IMR-90 (cell line): ENCODE results near the gene PRR5L. TPM values are rescaled to one million over a fixed set of nuclear protein-coding genes. Genes with fewer than 3 reads are reported as not detected.
A peak's percentile ranks its signal among the peaks of the same experiment; 100 is the strongest.

Experiments used
- ATAC-seq: fragments of 200-7000 bp; cut with Tn5 transposase; 2 replicates; pipeline ENCODE4 v1.9.1; 2020; ENCODE audit warnings: low read depth, mild to moderate bottlenecking, moderate library complexity
- BruUV-seq: library from RNA; stranded (reverse); fragments of 400-500 nt; replicated peaks from 2 replicates; lab custom pipeline; 2021; lab: Mats Ljungman, UMichigan
- CTCF ChIA-PET: fragments of 300-600 bp; formaldehyde crosslinking; extraction: SDS; loops from one replicate; lab custom pipeline; 2021; ENCODE audit warnings: antibody characterized with exemption; lab: Yijun Ruan, JAX
- POLR2A ChIA-PET: fragments of 300-600 bp; sonication (Branson Sonifier 250); formaldehyde crosslinking; loops from one replicate; lab custom pipeline; 2022; ENCODE audit warnings: antibody characterized with exemption; ENCODE audit not compliant: unreplicated experiment; lab: Charles Lee
- DNase-seq: peaks from one replicate; pipeline ENCODE4 v3.0.0; 2013
- H2AFZ ChIP-seq: replicated peaks from 2 replicates; pipeline ENCODE3; 2013; ENCODE audit warnings: low read length, mild to moderate bottlenecking; ENCODE audit not compliant: poor library complexity
- H2AK5ac ChIP-seq: 2 replicates; pipeline ENCODE4 v1.6.1; 2013; ENCODE audit warnings: low read depth, low read length, inconsistent platforms
- H2AK9ac ChIP-seq: replicated peaks from 2 replicates; pipeline ENCODE3; 2013; ENCODE audit warnings: mild to moderate bottlenecking, low read depth, low read length, moderate library complexity; ENCODE audit not compliant: poor library complexity
- H2BK120ac ChIP-seq: 2 replicates; pipeline ENCODE4 v1.6.1; 2013; ENCODE audit warnings: low read depth, low read length, inconsistent platforms
- H2BK15ac ChIP-seq: 3 replicates; pipeline ENCODE4 v1.6.1; 2013; ENCODE audit warnings: low read depth, low read length, inconsistent platforms
- H2BK20ac ChIP-seq: 2 replicates; pipeline ENCODE4 v1.6.1; 2013; ENCODE audit warnings: low read depth, mild to moderate bottlenecking, inconsistent platforms, low read length, moderate library complexity
- H2BK5ac ChIP-seq: 2 replicates; pipeline ENCODE4 v1.6.1; 2013; ENCODE audit warnings: mild to moderate bottlenecking, low read depth, low read length, inconsistent platforms; ENCODE audit not compliant: poor library complexity, severe bottlenecking
- H3K14ac ChIP-seq: replicated peaks from 2 replicates; pipeline ENCODE4 v1.6.1; 2013; ENCODE audit warnings: low read depth, low read length, inconsistent platforms
- H3K18ac ChIP-seq: 2 replicates; pipeline ENCODE4 v1.6.1; 2013; ENCODE audit warnings: low read depth, low read length, control low read depth
- H3K23ac ChIP-seq: 2 replicates; pipeline ENCODE4 v1.6.1; 2013; ENCODE audit warnings: low read depth, low read length, inconsistent platforms
- H3K27ac ChIP-seq: 2 replicates; pipeline ENCODE4 v1.5.1; 2013; ENCODE audit warnings: mild to moderate bottlenecking, control low read depth, low read length; ENCODE audit not compliant: insufficient read depth
- H3K27me3 ChIP-seq: 2 replicates; pipeline ENCODE4 v1.6.1; 2013; ENCODE audit warnings: low read length; ENCODE audit not compliant: control insufficient read depth, insufficient read depth
- H3K36me3 ChIP-seq: 2 replicates; pipeline ENCODE4 v1.6.1; 2013; ENCODE audit warnings: low read length, mixed read lengths; ENCODE audit not compliant: control insufficient read depth, insufficient read depth
- H3K4ac ChIP-seq: 2 replicates; pipeline ENCODE4 v1.6.1; 2013; ENCODE audit warnings: low read depth, low read length, inconsistent platforms
- H3K4me1 ChIP-seq: 2 replicates; pipeline ENCODE4 v1.6.1; 2013; ENCODE audit warnings: low read length, mixed read lengths; ENCODE audit not compliant: control insufficient read depth, insufficient read depth
- H3K4me2 ChIP-seq: 2 replicates; pipeline ENCODE4 v1.6.1; 2013; ENCODE audit warnings: low read depth, mild to moderate bottlenecking, control low read depth, low read length, moderate library complexity
- H3K4me3 ChIP-seq: 2 replicates; pipeline ENCODE4 v1.5.1; 2013; ENCODE audit warnings: low read depth, mild to moderate bottlenecking, control low read depth, low read length, moderate library complexity; ENCODE audit not compliant: insufficient read depth
- H3K56ac ChIP-seq: 2 replicates; pipeline ENCODE4 v1.6.1; 2013; ENCODE audit warnings: low read length, inconsistent platforms; ENCODE audit not compliant: insufficient read depth; ENCODE audit errors: extremely low read depth
- H3K79me1 ChIP-seq, 2 experiments: 2 replicates each; pipeline ENCODE4 v1.6.1; 2013; ENCODE audit warnings: low read length in 2 of 2, inconsistent platforms in 1 of 2, low read depth in 1 of 2
- H3K9ac ChIP-seq: 2 replicates; pipeline ENCODE4 v1.6.1; 2013; ENCODE audit warnings: low read depth, low read length, control low read depth
- H3K9me1 ChIP-seq: 2 replicates; pipeline ENCODE4 v1.6.1; 2013; ENCODE audit warnings: low read length, inconsistent platforms; ENCODE audit not compliant: insufficient read depth
- H3K9me3 ChIP-seq: 2 replicates; pipeline ENCODE4 v1.6.1; 2013; ENCODE audit warnings: low read length; ENCODE audit not compliant: control insufficient read depth, insufficient read depth
- H4K20me1 ChIP-seq: 2 replicates; pipeline ENCODE4 v1.6.1; 2013; ENCODE audit warnings: low read length, inconsistent platforms; ENCODE audit not compliant: insufficient read depth
- H4K5ac ChIP-seq: 2 replicates; pipeline ENCODE4 v1.6.1; 2013; ENCODE audit warnings: mild to moderate bottlenecking, low read depth, low read length, control low read depth
- H4K8ac ChIP-seq, 2 experiments: 2 replicates each; pipeline ENCODE4 v1.6.1; 2013; ENCODE audit warnings: low read depth in 2 of 2, low read length in 2 of 2, control low read depth in 1 of 2, inconsistent platforms in 1 of 2
- H4K91ac ChIP-seq: 2 replicates; pipeline ENCODE4 v1.6.1; 2013; ENCODE audit warnings: low read depth, low read length, inconsistent platforms; ENCODE audit not compliant: insufficient read depth
- BHLHE40 ChIP-seq: fragments of 150-350 bp; IDR thresholded peaks from 2 replicates; pipeline ENCODE4 v1.6.1; 2016; ENCODE audit warnings: mild to moderate bottlenecking, low read depth, low read length
- CEBPB ChIP-seq: IDR thresholded peaks from 2 replicates; pipeline ENCODE4 v1.6.1; 2012; ENCODE audit warnings: low read depth, low read length, improper control_type of control experiment
- CHD1 ChIP-seq: IDR thresholded peaks from 2 replicates; pipeline ENCODE4 v1.6.1; 2012; ENCODE audit warnings: low read depth, low read length, improper control_type of control experiment
- ELK1 ChIP-seq: fragments of 150-350 bp; IDR thresholded peaks from 2 replicates; pipeline ENCODE4 v1.6.1; 2016; ENCODE audit warnings: low read depth, mild to moderate bottlenecking, low read length, moderate library complexity, borderline replicate concordance
- FOS ChIP-seq: fragments of 150-350 bp; IDR thresholded peaks from 2 replicates; pipeline ENCODE4 v1.6.1; 2016; ENCODE audit warnings: low read depth, low read length
- MAFK ChIP-seq: IDR thresholded peaks from 2 replicates; pipeline ENCODE4 v1.6.1; 2012; ENCODE audit warnings: low read depth, low read length, improper control_type of control experiment
- MAZ ChIP-seq: IDR thresholded peaks from 2 replicates; pipeline ENCODE4 v1.6.1; 2012; ENCODE audit warnings: low read depth, mild to moderate bottlenecking, low read length, improper control_type of control experiment, moderate library complexity, borderline replicate concordance
- MXI1 ChIP-seq: IDR thresholded peaks from 2 replicates; pipeline ENCODE4 v1.6.1; 2012; ENCODE audit warnings: low read depth, mild to moderate bottlenecking, low read length, moderate library complexity, borderline replicate concordance
- NFE2L2 ChIP-seq: fragments of 150-350 bp; IDR thresholded peaks from 2 replicates; pipeline ENCODE4 v1.6.1; 2016; ENCODE audit warnings: low read depth, mild to moderate bottlenecking, low read length
- POLR2A ChIP-seq: IDR thresholded peaks from 2 replicates; pipeline ENCODE4 v1.6.1; 2012; ENCODE audit warnings: mild to moderate bottlenecking, low read depth, low read length
- RAD21 ChIP-seq: IDR thresholded peaks from 2 replicates; pipeline ENCODE4 v1.6.1; 2012; ENCODE audit warnings: low read length, improper control_type of control experiment
- RCOR1 ChIP-seq: IDR thresholded peaks from 2 replicates; pipeline ENCODE4 v1.6.1; 2012; ENCODE audit warnings: mild to moderate bottlenecking, low read length, improper control_type of control experiment; ENCODE audit not compliant: insufficient replicate concordance
- RFX5 ChIP-seq: IDR thresholded peaks from 2 replicates; pipeline ENCODE4 v1.8.0; 2012; ENCODE audit warnings: low read depth, mild to moderate bottlenecking, low read length, moderate library complexity
- SMC3 ChIP-seq: fragments of 150-350 bp; IDR thresholded peaks from 2 replicates; pipeline ENCODE4 v1.6.1; 2016; ENCODE audit warnings: low read depth, mild to moderate bottlenecking, antibody characterized with exemption, low read length, moderate library complexity
- WGBS, 2 experiments: methylation state at CpG; one replicate each; pipeline versions ENCODE4 v1.1.5 to v1.1.7; 2013; ENCODE audit warnings: missing lambda C conversion rate in 2 of 2; ENCODE audit not compliant: insufficient read length in 1 of 2; ENCODE audit errors: extremely low coverage in 2 of 2; 5-methylcytosine and 5-hydroxymethylcytosine counted together
- dilution Hi-C: fragments of 300-500 bp; cut with HindIII; formaldehyde crosslinking; loops from one replicate; pipeline ENCODE4 v1.14.3; 2018; ENCODE audit warnings: low sequenced_read_pairs; ENCODE audit not compliant: unreplicated experiment
- in situ Hi-C: fragments of 300-500 bp; cut with MboI; formaldehyde crosslinking; loops from 3 replicates; pipeline ENCODE4 v1.14.3; 2019; ENCODE audit warnings: low sequenced_read_pairs, inconsistent platforms, mixed read lengths
- intact Hi-C: fragments of 100-400 bp; cut with micrococcal nuclease; formaldehyde crosslinking; loops from 2 replicates; pipeline ENCODE4 v1.10.0; 2022
- polyA plus RNA-seq, 3 experiments: library from polyadenylated mRNA; depleted of rRNA; stranded (reverse); fragments of >200 nt; gene quantifications; 2 replicates each; pipeline ENCODE4 v1.2.3, GENCODE V29; 2012; ENCODE audit warnings: low replicate concordance in 1 of 3
- total RNA-seq: library from RNA; depleted of rRNA; stranded (reverse); fragments of >200 nt; gene quantifications from 2 replicates; pipeline ENCODE4 v1.2.3, GENCODE V29; 2012
- TF ChIP-seq, protein P1 (sequence below): conservative IDR thresholded peaks from 2 replicates; pipeline ENCODE4 v1.5.1; 2012; ENCODE audit warnings: mild to moderate bottlenecking, low read depth, low read length, improper control_type of control experiment
- TF ChIP-seq, protein P2 (sequence below): fragments of 150-350 bp; IDR thresholded peaks from 2 replicates; pipeline ENCODE4 v1.6.1; 2017; ENCODE audit warnings: mild to moderate bottlenecking, antibody characterized with exemption, low read length, low read depth

PRR5L gene
- total and polyA plus RNA-seq, 2 of the 4 experiments (the other 2 are of a cell fraction): 2.9 to 3.6 TPM

GRCh38 chr11:36463781-36464180 lies 167.7 kb downstream of the PRR5L start:
- H3K27me3 ChIP-seq: no peaks in the 10 kb centered on the region
- peak; percentile 89 for ATAC-seq
- BruUV-seq: no TSS peak
- ChIA-PET POLR2A (interaction anchor here (0.5 to 0.6 kb wide), 2 partner anchors 67 to 175 kb away, joined by 6 to 7 read pairs; partner anchors contain the start of gene COMMD9), CTCF (interaction anchor here (0.6 to 0.7 kb wide), 2 partner anchors 29 to 110 kb away, joined by 3 to 10 read pairs; no protein-coding TSS in a partner anchor)
- peak overlapping the region; percentile 56; the same call in 2 of the 3 replicates for H2BK15ac ChIP-seq
- intact Hi-C loops (no loop called here), dilution Hi-C loops (no loop called here), in situ Hi-C loops (loop anchor here (25.0 kb wide), 1 partner anchor 851 kb away; the partner anchor contains the start of gene FJX1)
- H3K4me2 ChIP-seq: peak overlapping the region; percentile 37; the same call in 1 of the 2 replicates
- no peak overlapping the region for H2AK9ac ChIP-seq
- H4K8ac ChIP-seq: peak overlapping the region; percentile 49 to 73; a peak in 3 of 4 replicates
- H4K20me1 ChIP-seq: no peaks in the 10 kb centered on the region
- H3K23ac ChIP-seq: peak overlapping the region; percentile 42
- H3K9me1 ChIP-seq: peaks cover 11% of the 10 kb centered on the region
- peak overlapping the region; percentile 47; the same call in 1 of the 2 replicates for H4K5ac ChIP-seq
- H3K36me3 ChIP-seq: no peaks in the 10 kb centered on the region
- no peak for TF ChIP-seq MAZ
- TF ChIP-seq RCOR1: no peak
- TF ChIP-seq, protein P1, sequence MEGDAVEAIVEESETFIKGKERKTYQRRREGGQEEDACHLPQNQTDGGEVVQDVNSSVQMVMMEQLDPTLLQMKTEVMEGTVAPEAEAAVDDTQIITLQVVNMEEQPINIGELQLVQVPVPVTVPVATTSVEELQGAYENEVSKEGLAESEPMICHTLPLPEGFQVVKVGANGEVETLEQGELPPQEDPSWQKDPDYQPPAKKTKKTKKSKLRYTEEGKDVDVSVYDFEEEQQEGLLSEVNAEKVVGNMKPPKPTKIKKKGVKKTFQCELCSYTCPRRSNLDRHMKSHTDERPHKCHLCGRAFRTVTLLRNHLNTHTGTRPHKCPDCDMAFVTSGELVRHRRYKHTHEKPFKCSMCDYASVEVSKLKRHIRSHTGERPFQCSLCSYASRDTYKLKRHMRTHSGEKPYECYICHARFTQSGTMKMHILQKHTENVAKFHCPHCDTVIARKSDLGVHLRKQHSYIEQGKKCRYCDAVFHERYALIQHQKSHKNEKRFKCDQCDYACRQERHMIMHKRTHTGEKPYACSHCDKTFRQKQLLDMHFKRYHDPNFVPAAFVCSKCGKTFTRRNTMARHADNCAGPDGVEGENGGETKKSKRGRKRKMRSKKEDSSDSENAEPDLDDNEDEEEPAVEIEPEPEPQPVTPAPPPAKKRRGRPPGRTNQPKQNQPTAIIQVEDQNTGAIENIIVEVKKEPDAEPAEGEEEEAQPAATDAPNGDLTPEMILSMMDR: no peak
- no peak for TF ChIP-seq NFE2L2
- TF ChIP-seq RFX5: no peak
- TF ChIP-seq SMC3: no peak
- no peak for TF ChIP-seq MXI1
- no peak for TF ChIP-seq ELK1
- no peak for TF ChIP-seq FOS
- TF ChIP-seq CEBPB: no peak
- TF ChIP-seq, protein P2, sequence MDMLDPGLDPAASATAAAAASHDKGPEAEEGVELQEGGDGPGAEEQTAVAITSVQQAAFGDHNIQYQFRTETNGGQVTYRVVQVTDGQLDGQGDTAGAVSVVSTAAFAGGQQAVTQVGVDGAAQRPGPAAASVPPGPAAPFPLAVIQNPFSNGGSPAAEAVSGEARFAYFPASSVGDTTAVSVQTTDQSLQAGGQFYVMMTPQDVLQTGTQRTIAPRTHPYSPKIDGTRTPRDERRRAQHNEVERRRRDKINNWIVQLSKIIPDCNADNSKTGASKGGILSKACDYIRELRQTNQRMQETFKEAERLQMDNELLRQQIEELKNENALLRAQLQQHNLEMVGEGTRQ: no peak
- TF ChIP-seq CHD1: no peak
- TF ChIP-seq RAD21: no peak
- TF ChIP-seq MAFK: no peak
- no peak for TF ChIP-seq BHLHE40
- no peak for TF ChIP-seq POLR2A
- 30% methylated on average over 1 of the region's 3 CpGs; no CpG with 5 or more reads in 1 of the 2 experiments for WGBS, 2 experiments
- peak; percentile 59 for DNase-seq
- peak overlapping the region; percentile 78 for H3K14ac ChIP-seq
- H3K56ac ChIP-seq: peak overlapping the region; percentile 64; the same call in 1 of the 2 replicates
- peak overlapping the region; percentile 91 for H2BK20ac ChIP-seq
- peak overlapping the region; percentile 9; the same call in 1 of the 2 replicates for H3K27ac ChIP-seq
- peak overlapping the region; percentile 88 for H2BK120ac ChIP-seq
- no peak overlapping the region for H3K4me3 ChIP-seq
- peak overlapping the region; percentile 86 for H4K91ac ChIP-seq
- peak overlapping the region; percentile 81 for H3K18ac ChIP-seq
- peak overlapping the region; percentile 93 for H2AK5ac ChIP-seq
- H3K79me1 ChIP-seq: no peaks in the 10 kb centered on the region
- H2BK5ac ChIP-seq: no peak overlapping the region
- peaks cover 14% of the 10 kb centered on the region for H3K4me1 ChIP-seq
- no peaks in the 10 kb centered on the region for H3K9me3 ChIP-seq
- peak overlapping the region; percentile 78 for H3K4ac ChIP-seq
- no peak overlapping the region for H2AFZ ChIP-seq
- no peak overlapping the region for H3K9ac ChIP-seq
